Measurements from ENCODE around the gene UCP2.
"Not testable (repeated sequence)": the region's sequence is repeated elsewhere in the genome, so short reads cannot be mapped to it uniquely, and the experiment has no call there.

Gene UCP2

DNA sequence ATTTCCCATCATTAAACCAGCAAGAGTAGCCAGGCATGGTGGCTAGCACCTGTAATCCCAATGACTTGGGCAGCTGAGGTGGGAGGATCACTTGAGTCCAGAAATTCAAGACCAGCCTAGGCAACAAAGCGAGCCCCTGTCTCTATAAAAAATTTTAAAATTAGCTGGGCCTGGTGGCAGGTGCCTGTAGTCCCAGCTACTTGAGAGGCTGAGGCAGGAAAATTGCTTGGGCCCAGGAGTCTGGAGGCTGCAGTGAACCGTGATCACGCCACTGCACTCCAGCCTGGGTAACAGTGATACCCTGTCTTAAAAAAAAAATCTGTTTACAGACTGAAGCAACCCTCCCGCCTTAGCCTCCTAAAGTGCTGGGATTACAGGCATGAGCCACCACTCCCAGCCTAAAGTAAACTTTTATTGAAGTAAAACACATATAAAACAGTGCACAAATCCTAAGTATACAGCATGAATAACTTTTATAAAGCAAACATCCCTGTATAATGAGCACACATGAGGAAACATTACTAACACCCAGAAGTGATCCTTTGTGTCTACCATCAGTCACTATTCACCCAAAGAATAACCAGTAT is 13.6 kb upstream of the UCP2 start:
- in situ Hi-C loops (cut with MboI; ENCODE audit: low sequenced_read_pairs): no loop called here

DNA sequence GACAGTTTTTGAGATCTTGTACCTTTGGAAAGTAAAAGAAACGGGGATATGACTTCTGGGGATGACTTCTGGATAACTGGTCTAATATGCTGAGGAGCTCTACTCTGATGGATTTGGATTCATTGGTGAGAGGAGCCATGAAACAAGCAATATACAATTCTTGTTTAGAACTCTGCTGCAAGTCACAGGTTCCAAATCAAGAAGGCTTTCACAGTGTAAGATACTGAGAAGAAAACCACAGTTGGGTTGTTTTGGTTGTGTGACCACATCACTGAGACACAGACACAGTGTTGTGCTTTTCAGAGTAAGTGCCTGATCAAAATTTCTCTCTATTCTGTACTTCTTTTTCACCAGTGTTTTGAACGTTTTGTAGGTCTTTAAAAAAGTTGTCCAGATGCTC is 13.1 kb upstream of the UCP2 start:
- in situ Hi-C loops (cut with MboI; ENCODE audit: low sequenced_read_pairs): no loop called here

DNA sequence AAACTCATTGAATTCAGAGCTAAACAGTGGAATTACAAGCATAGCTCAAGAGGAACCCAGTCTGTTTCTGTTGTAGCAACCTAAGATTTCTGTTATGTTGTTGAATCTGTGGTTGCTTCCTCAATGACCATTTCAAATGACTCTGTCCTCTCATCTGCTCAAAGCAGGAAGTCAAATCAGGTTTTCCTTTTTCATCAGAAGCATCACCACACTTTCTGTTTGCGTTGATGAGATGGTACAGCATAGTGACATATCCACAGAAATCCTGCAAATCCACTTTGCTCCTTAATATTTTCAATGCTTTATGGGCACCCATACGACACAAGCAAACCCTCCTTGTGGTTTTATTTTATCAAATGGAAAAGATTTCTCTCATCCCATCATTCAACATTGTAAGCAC is 12.6 kb upstream of the UCP2 start:
- in situ Hi-C loops (cut with MboI; ENCODE audit: low sequenced_read_pairs): no loop called here

DNA sequence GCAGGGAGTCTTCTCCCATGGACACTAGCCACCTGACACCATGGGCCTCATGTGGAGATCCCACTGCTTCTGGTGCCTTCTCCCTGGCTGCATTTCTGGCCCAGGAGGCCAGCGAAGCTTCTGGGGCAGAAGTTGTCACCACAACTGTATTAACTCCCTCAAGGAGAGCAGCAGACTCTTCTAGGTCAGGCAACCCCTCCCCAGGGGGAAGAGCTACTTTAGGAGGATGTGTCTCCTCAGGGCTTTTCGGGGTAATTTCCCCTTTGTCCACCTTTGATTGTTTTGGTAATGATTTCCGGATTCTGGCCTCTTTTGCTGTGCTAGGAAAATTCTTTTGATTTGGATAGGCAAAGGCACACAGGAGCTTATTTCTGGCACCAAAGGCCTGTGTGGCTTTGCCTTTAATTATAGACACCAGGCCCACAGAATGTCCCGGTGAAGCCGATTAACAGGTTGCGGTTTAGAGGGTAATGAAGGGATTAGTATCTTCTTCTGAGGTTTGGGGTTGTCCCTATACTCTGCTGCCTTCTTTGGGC is 8.9 kb upstream of the UCP2 start:
- in situ Hi-C loops (cut with MboI; ENCODE audit: low sequenced_read_pairs): no loop called here

DNA sequence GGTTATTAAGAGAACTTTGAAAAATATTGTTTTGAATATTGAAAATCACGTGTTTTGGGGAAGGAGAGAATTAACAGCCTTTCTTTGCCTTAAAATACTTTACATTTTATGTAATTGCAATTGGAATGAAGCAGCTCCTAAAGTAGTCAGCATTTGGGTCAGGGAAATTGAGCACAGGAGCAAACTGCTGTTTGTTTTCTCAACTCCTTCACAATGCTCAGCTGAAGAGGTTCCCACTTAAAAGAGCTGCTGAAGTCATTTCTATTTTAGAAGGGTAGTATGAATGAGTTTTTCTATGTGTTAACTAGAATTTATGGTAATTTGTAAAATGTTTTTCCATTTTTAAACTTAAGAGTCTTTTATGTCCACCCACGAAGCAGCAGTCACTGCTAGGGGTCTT is 8.1 kb upstream of the UCP2 start:
- in situ Hi-C loops (cut with MboI; ENCODE audit: low sequenced_read_pairs): no loop called here

DNA sequence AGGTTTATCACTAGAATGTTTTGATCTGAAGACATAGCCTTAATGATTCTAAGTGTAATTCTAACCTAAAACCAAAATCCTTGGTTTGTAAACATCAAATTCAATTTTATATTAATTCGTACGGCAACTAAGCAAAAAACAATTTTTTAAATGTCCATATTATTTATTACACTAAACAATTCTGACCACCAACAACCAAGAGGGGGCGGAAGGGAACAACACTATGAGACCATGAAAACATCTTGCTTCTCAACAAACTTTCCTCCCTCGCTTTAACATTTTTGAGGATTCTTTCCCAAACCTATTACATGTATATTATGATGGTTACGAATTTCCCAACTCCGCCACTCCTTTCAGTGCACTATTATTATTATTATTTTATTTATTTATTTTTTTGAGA is 6.5 kb upstream of the UCP2 start:
- in situ Hi-C loops (cut with MboI; ENCODE audit: low sequenced_read_pairs): no loop called here

DNA sequence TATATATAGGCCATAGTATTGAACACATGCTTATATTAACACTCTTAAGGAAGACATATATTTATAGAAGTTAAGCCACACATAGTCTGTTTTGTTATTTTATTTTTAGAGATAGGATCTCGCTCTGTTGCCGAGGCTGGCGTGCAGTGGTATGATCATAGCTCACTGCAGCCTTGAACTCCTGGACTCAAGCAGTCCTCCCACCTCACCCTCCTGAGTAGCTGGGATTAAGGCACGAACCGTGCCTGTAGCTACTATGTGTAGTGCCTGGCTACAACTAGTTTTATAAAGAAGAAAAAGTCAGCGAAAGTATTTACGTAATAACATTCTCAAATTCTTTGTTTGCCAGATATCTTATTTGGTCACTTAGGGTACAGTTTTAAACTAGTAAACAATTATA is 5.6 kb upstream of the UCP2 start:
- in situ Hi-C loops (cut with MboI; ENCODE audit: low sequenced_read_pairs): no loop called here

DNA sequence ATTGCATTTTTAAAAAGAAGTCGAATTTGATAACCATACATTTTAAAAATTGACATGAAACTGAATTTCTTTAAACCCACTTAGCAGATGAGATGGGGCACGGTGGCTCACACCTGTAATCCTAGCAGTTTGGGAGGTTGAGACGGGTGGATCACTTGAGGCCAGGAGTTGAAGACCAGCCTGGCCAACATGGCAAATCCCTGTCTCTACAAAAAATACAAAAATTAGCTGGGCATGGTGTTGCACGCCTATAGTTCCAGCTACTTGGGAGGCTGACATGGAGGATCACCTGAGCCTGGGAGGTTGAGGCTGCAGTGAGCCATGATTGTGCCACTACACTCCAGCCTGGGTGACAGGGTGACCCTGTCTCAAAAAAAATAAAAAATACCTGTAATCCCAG is 3.0 kb upstream of the UCP2 start:
- in situ Hi-C loops (cut with MboI; ENCODE audit: low sequenced_read_pairs): not testable (repeated sequence)

DNA sequence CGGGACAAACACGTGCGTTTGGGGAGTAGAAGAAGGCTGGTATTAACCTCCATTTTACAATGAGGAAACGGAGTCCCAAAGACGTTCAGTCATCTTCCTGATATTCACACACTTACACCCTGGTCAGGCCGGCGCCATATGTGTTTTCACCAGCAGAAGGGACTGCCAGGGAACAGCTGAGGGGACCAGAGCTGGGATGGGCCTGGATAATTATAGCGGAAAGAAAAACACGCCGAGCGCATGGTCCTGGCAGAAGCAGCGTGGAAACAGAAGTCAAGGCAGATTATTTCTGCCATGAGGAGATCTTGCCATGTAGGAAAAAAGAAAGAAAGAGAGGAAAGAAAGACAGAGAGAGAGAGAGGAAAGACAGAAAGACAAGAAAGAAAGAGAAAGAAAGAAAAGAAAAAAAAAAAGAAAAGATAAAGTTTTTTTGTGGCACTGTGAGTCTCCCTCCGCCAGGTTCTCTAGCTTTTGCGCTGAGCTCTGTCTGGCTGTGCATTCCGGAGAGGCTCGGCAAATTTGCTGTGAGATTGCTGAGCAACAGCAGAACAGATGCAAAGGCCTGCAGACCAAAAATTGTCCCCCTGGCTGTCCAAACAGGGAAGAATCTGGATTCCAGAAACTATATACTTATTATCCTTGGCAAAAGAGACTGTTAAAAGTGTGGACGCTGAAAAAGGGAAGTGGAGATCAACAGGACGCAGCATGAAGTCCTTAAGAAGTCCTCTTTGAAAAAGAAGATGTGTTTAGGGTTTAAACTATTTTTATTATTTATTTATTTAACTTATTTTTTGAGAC is 1.3 kb upstream of the UCP2 start:
- in situ Hi-C loops (cut with MboI; ENCODE audit: low sequenced_read_pairs): no loop called here

DNA sequence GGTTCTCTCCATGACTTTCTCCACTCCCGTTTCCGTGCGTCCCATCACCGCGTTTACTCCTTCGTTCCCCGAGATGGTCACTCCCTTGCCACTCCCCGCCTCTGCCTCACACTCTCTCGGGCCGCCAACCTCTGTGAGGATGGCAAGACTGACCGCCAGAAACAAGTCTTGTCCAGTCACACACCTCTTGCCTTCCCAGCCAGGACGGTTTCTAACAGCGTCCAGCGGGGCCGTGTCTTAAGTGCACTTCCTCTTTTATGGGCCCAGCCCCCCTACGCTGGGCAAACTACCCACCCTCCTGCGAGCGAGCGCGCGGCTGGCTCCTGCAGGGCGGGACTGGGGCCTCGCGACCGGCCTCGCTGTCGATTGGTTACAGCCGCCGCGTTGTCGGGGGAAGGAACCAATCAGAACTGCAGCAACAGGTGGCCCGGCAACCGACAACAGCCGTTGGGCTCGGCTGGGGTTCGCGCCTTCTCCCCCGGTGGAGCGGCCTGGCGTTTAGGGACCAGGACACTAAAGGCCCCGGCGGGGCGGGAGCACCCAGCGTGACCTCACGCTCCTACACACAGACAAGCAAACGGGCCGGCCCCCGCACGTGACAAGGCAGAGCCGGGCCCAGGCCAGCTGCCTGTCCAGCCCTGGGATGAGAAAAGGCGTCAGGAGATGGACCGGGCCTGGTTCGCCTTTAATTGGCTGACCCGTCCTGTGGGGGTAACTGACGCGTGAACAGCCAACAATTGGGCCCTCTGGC is 522 bp upstream of the UCP2 start:
- in situ Hi-C loops (cut with MboI; ENCODE audit: low sequenced_read_pairs): no loop called here

DNA sequence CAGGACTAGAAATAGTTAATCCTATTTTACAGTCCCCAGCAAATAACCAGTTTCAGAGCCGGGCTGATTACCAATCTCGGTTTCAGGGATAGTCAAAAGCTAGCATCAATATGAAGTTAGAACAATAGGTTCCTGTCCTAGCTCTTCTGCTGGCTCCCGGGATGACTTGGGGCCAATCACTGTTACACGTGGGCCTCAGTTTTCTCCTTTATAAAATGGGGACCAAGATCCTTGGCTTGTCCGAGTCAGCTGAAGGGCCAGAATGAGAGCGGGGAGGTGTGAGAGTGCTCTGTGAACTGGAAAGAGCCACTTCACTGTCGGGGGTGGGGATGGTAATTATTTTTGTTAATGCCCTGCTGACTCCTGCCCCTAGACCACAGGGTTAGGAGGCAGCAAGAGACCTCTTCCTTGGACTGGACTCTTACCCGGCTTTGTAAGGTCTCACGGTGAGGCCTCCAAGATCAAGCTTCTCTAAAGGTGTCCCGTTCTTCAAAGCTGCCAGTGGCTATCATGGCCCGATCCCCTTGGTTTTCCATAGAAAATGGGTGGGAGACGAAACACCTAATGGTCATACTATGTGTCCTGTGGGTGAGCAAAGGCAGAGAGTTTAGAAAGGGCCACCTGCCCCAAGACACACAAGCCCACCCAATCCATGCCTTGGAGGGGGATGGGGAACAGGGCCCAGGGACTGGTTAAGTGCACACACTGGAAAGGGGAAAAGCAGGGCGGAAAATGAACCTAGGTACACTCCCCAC is 1.4 kb downstream of the UCP2 start:
- in situ Hi-C loops (cut with MboI; ENCODE audit: low sequenced_read_pairs): no loop called here

DNA sequence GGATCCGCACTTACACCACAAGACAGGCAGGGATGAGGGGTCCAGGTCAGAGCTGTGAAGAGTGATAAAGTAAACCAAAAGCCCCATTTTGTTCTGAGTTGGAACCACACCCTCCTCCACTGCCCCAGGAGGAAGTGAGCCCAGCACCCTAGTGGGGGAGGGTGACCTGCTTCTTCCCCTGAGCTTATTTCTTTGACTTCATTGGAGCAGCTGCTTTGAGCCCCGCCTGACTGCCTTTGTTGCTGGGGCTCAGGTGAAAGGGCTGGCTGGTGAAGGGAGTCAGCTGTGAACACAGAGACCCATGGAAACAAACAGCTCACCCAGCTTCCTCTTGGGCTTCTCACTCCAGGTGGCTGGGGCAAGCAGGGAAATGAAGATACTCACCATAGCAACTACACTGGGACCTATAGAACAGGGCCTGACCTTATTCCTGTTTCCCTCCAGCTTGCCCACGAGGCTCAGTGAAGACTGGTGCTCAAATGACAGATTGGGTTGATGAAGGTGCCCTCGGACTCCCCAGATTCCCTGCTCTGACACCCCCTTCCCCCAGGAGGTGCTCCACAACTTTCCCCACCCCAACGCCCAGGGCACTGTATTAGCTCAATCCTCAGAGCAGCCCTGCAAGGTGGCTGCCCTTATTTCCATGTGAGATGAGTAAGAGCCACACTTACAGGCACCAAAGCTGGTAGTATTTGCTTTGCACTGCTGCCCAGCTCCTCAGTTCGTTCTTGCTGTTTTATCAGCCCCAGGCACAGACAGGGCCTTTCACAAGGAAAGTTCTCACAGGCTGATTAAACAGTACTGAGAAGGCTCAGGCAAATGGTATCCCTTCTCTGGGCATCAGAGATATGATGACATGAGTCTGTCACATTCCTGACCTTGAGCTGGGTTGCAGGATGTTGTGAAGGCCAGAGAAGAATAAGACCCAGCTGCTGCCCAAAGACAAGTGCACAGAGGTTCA is 2.4 kb downstream of the UCP2 start:
- in situ Hi-C loops (cut with MboI; ENCODE audit: low sequenced_read_pairs): no loop called here

DNA sequence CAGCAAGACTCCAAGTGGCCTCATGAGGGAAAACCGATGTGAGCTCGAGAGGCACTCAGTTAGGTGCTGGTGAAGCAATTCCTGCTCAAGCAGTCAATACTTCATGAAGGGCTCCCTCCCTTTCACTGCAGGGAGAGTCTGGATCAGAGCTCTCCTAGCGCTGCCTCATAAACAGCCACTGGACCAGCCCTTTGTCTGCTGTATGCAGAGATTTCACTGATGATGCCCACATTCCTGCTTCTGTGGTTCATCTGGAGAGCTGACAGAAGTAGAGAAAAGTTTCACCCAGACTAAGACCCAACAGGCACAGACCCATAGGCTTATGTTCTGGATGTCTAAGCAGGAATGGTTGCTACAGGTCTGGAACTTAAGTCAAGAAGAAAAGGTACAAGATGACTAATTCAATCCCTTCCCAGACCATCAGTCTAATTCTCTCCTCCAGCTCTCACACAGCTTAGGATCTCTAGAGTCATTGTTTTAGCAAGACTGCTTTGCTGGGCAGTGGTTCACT is 4.0 kb downstream of the UCP2 start:
- in situ Hi-C loops (cut with MboI; ENCODE audit: low sequenced_read_pairs): no loop called here

DNA sequence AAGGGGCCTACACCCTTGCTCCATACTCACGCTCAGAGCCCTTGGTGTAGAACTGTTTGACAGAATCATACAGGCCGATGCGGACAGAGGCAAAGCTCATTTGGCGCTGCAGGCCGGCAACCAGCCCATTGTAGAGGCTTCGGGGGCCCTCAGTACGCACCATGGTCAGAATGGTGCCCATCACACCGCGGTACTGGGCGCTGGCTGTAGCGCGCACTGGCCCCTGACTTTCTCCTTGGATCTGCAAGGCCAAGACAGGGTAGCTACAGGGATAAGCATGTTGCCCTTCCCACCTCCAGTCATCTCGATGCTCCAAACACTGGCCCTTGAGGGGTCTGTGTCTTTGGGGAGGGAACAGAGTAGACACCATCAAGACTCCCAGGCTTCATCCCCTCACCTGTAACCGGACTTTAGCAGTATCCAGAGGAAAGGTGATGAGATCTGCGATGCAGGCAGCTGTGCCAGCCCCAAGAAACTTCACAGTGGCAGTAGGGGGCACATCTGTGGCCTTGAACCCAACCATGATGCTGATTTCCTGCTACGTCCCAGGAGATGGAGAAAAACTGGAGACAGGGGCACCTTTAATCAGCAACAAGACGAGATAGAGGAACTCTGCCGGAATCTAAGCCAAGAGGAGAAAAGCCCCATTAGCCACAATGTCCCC is 4.7 kb downstream of the UCP2 start:
- in situ Hi-C loops (cut with MboI; ENCODE audit: low sequenced_read_pairs): no loop called here

DNA sequence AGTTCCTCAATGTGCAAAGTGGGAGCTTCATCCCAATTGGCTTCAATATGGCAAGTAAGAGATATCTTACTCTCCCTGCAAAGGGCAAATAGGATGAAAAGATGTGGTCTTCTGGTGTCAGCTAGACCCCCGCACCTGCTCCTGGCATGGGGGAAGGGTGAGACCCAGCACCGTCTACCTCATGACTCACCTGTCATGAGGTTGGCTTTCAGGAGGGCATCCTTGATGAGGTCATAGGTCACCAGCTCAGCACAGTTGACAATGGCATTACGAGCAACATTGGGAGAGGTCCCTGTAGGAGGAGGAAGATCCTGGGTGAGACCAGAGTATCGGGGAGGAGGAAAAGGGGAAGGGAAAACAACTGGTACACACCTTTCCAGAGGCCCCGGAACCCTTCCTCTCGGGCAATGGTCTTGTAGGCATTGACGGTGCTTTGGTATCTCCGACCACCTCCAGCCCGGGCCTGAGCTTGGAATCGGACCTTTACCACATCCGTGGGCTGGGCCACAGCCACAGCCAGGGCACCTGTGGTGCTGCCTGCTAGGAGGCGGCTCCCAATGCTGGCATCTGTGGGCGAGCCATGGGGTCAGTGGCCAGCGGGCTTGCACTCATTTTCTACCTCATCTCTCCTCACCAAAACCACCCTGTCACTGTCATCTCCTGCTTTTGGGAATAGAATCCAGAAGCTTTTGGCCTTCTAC is 6.0 kb downstream of the UCP2 start:
- in situ Hi-C loops (cut with MboI; ENCODE audit: low sequenced_read_pairs): no loop called here

DNA sequence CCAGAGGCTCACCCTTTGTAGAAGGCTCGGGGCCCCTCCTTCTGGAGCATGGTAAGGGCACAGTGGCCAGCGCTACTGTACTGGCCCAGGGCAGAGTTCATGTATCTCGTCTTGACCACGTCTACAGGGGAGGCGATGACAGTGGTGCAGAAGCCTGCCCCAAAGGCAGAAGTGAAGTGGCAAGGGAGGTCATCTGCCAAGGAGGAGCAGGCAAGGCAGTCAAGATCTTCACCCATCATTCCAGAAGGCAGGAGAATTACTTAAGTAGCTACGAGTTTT is 7.2 kb downstream of the UCP2 start:
- in situ Hi-C loops (cut with MboI; ENCODE audit: low sequenced_read_pairs): no loop called here

DNA sequence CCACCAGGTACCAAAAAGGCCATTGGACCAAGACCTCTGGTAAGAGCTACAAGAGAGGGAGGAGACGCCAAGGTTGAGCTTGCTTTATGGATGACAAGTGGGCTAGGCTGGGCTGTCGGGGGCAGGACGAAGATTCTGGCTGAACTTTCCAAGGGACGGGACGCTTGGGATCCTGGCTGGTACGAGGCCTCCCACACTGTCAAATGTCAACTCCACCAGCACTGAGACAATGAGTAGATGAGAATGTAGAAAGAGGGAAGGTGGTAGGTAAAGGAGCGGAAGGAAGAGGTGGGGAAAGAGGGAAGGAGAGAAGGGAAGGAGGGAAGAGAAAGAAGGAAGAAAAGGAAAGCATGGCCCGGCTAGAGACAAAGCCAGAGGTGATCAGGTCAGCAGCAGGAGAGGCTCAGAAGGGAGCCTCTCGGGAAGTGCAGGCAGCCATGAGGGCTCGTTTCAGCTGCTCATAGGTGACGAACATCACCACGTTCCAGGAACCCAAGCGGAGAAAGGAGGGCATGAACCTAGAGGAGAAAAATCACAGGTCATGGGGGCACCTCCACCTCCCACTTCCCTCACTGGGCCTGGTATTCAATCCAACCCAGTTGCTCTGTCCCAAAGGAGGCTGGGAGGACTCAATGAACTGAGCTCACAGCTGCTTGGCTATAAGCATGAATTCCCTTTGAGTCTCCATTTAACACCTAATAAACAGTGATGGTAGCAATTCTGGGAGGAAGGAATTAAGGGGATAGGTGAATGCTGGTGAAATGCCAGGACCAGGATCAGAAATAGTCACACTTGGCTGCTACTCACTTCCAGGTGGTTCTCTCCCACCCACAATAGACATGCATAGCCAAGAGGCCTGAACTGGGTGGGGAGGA is 7.8 kb downstream of the UCP2 start:
- in situ Hi-C loops (cut with MboI; ENCODE audit: low sequenced_read_pairs): loop anchor here (25.0 kb wide), 1 partner anchor 487 kb away; the partner anchor contains the start of gene KCNE3
